VCaP (cell line): ENCODE results near the gene SPTLC1.
"Not testable (repeated sequence)": the region's sequence is repeated elsewhere in the genome, so short reads cannot be mapped to it uniquely, and the experiment has no call there.

Experiments
- H3K27ac ChIP-seq: fragments of 450-650 bp; 2 replicates; pipeline ENCODE4 v1.5.1; 2017
- CTCF ChIP-seq: fragments of 450-650 bp; conservative IDR thresholded peaks from 2 replicates; pipeline ENCODE4 v1.5.1; 2017; ENCODE audit warnings: mild to moderate bottlenecking, moderate library complexity

Gene SPTLC1

GRCh38 chr9:92119586-92119985 lies 4.4 kb upstream of the SPTLC1 start:
- no peak overlapping the region for H3K27ac ChIP-seq
- no peak for TF ChIP-seq CTCF

- no peak for TF ChIP-seq CTCF
These were observed 7.1 kb downstream of the SPTLC1 start for GRCh38 chr9:92108122-92108521.

DNA sequence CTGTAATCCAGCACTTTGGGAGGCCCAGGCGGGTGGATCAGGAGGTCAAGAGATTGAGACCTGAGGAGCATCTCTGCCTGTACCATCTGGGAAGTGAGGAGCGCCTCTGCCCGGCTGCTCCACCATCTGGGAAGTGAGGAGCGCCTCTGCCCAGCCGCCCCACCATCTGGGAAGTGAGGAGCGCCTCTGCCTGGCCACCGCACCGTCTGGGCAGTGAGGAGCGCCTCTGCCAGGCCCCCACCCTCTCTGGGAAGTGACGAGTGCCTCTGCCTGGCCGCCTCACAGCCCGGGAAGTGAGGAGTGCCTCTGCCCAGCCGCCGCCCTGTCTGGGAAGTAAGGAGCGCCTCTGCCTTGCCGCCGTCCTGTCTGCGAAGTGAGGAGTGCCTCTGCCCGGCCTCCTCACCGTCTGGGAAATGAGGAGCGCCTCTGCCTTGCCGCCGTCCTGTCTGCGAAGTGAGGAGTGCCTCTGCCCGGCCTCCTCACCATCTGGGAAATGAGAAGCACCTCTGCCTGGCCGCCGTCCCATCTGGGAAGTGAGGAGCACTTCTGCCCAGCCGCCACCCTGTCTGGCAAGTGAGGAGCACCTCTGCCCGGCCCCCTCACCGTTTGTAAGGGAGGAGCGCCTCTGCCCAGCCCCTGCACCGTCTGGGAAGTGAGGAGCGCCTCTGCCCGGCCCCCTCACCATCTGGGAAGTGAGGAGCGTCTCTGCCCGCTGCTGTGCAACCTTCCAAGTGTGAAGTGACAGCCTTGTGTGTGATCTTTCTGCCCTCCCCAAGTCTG lies 9.6 kb downstream of the SPTLC1 start:
- H3K27ac ChIP-seq: not testable (repeated sequence)

More at GRCh38 chr9:92108122-92108521, 7.1 kb downstream of the SPTLC1 start:
- no peak overlapping the region for H3K27ac ChIP-seq

DNA sequence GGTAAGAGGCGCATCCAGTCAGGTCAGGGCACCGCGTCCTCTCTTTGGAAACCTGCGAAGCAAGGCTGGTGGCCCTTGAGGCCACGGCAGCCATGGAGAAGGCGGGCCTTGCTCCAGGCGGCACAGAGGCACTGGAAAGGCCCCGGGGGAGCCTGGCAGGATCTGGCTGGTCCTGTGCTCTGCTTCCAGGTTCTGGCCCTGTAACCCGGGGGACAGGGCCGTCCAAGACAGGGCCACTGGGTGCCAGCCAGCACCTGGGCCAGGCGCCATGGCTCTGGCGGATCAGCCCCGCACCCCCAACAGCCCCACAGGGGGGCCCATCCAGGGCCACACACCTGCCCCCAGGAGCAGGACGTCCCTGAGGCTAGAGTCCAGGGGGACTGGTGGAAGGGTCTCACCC lies 11.6 kb downstream of the SPTLC1 start:
- not testable (repeated sequence) for H3K27ac ChIP-seq

GRCh38 chr9:92100237-92100911 lies 14.8 kb downstream of the SPTLC1 start:
- no peak overlapping the region for H3K27ac ChIP-seq
- TF ChIP-seq CTCF: no peak

GRCh38 chr9:92098638-92099037 lies 16.6 kb downstream of the SPTLC1 start:
- H3K27ac ChIP-seq: no peak overlapping the region

DNA sequence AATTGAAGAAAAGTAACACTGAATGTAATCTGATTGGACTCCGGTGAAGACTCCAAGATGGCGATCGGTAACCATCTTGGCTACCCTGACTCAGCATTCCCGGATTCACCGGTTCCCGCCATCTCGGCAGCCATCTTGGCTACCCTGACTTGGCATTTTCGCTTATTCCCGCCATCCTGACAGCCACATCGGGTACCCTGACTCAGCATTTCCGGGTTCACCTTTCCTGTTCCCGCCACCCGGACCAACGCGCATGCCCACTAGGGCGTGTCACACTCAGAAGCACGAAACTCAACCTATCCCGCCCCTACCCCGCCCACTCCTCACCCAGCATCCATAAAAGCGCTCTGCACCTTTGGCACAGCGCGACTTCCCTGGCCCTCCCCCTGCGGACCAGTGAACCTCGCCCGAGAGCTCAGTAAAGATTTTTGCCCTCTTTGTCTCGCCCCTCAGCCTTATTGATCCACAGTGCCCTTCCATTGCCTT lies 17.2 kb downstream of the SPTLC1 start:
- TF ChIP-seq CTCF: no peak
- H3K27ac ChIP-seq: no peak overlapping the region

More at GRCh38 chr9:92098638-92099037, 16.6 kb downstream of the SPTLC1 start:
- no peak for TF ChIP-seq CTCF

GRCh38 chr9:92095236-92095635 lies 20.0 kb downstream of the SPTLC1 start:
- no peak overlapping the region for H3K27ac ChIP-seq

More at GRCh38 chr9:92095236-92095635, 20.0 kb downstream of the SPTLC1 start:
- no peak for TF ChIP-seq CTCF
